ENCODE measurements around the gene KNDC1.
"Not testable (repeated sequence)": the region's sequence is repeated elsewhere in the genome, so short reads cannot be mapped to it uniquely, and the experiment has no call there.

The KNDC1 gene

GRCh38 chr10:133162910-133163856 is 3.2 kb downstream of the KNDC1 start:
- DNase-seq = no peak

DNA sequence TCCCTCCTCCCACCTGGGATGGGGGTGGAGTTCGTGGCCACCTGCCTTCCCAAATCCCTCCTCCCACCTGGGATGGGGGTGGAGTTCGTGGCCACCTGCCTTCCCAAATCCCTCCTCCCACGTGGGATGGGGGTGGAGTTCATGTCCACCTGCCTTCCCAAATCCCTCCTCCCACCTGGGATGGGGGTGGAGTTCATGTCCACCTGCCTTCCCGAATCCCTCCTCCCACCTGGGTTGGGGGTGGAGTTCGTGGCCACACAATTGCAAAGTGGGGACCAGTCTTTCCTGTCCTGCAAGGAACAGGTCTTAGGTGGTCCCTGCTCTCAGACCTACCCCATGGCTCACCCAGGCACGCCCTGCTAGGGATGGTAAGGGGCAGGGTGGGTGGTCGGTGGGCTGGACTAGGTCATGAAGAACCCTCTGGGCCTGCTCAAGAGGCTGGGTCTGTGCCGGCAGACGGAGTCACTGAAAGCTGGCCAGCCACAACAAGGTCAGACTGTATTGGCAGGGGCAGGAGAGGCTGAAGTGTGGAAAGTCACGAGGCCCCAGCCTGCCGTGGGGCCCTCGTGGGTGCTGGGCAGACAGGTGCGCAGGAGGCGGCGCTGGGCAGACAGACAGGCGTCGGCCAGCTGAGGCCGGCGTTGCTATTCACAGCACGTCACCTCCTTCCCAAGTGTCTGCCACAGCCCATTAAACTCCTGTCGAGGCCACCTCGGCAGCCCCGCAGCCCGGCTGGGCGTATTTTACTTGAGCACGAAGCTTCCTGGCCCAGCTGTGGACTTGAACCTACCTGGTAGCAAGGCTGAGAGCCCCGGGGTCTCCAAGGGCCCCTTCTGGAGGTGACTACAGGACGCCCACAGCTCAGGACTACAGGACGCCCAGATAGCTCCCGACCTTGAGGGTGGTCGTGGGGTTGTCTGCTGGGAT is 4.1 kb downstream of the KNDC1 start:
- DNase-seq = no peak

- DNase-seq = no peak
Observed at GRCh38 chr10:133164816-133165555, 5.0 kb downstream of the KNDC1 start.

DNA sequence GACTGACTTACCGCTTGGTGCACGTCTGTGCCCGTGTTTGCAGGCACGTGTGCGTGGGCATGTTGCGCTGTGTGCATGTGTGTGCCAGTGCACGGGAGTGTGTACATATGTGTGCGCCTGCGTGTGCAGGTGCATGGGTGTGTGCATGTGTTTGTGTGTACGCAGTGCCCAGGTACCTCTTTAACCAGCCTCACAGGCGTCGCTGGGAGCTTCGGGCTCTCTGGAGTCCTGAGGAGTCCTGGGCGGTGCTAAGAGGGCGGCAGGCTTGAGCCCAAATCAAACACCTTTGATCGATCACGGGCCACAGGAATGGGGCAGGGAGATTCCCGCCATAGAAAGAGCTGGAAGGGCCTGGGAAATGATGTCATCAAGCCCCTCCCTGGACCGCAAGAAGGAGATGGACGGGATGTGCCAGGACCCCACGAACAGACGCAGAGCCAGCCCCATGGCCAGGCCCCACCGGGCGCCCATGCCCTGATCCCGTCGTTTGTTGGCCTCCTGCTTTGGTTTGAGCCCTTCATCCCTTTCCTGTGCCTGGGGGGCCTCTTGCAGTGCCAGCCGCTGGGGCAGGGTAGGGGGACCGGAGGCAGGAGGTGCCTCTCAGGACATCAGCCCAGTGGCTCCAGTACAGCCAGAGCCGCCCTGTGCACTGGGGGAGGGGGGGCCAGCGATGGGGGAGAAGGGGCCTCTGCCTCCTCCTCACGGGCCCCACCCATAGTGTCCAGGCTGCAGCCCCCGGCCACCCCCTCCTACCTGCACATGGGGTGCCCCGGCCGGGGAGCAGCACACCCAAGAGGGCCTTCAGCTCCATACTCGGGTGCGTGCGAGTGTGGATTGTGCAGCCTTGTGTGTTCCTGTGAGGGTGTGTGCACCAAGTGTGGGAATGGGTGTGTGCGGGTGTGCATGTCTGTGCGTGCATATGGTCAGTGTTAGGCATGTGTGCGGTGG is 5.8 kb downstream of the KNDC1 start:
- no peak for DNase-seq

GRCh38 chr10:133166504-133166827 is 6.4 kb downstream of the KNDC1 start:
- no peak for DNase-seq

DNA sequence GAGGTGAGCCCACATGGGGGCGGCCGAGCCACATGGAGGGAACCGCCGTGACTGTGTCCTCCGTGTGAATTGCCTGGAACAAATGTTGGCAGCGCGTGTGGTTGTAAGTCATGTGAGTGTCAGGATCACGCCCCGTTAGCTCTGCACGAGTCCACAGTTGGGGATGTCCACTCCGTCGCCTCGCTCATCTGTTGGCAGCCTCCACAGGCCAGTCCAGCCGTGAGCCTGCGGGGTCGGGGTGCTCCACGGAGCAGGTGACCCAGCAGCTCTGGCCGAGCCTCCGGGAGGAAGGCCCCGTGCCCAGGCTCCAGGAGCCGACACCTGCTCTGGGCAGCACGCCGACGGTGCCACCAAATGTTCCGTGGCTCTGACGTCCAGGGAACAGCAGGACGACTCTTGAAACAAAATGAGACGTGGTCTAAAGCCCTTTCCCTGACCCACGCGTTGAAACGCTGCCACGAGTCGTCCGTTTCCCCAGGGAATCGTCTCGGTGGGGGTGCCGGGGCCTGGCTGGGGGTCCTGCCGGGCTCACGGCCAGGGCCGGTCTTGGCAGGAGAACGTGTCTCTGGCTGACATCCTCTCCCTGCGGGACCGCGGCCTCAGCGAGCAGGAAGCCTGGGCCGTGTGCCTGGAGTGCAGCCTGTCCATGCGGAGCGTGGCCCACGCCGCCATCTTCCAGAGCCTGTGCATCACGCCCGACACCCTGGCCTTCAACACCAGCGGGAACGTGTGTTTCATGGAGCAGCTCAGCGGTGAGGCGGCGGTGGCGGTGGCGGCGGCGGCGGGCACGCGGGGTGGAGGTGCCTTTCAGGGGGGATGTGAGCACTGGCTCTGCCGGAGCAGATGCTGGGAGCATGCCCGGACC is 7.0 kb downstream of the KNDC1 start:
- DNase-seq = no peak

- DNase-seq = no peak
Observed at GRCh38 chr10:133167693-133168616, 7.9 kb downstream of the KNDC1 start.

DNA sequence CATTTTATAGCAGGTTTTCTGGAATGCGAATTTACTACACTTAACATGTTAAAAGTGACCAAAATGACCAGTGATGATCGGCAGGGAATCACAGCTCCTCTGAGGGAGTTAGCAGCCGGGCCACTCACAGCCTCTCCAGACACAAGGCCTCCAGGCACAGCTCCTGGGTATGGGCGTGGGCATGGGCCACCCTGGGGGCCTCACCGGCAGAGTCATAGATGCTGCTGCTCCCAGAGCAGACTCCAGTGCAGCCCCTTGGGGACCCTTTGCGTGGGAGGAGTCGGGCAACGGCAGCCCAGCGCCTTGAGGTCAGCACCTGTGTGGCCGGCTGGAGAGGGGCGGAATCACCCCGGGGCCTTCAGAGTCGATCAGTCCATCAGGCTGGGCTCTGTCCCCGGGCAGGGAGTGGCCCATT is 8.6 kb downstream of the KNDC1 start:
- DNase-seq = no peak

GRCh38 chr10:133169173-133169947 is 9.3 kb downstream of the KNDC1 start:
- DNase-seq = no peak

- no peak for DNase-seq
Observed at GRCh38 chr10:133170092-133170491, 10.1 kb downstream of the KNDC1 start.

DNA sequence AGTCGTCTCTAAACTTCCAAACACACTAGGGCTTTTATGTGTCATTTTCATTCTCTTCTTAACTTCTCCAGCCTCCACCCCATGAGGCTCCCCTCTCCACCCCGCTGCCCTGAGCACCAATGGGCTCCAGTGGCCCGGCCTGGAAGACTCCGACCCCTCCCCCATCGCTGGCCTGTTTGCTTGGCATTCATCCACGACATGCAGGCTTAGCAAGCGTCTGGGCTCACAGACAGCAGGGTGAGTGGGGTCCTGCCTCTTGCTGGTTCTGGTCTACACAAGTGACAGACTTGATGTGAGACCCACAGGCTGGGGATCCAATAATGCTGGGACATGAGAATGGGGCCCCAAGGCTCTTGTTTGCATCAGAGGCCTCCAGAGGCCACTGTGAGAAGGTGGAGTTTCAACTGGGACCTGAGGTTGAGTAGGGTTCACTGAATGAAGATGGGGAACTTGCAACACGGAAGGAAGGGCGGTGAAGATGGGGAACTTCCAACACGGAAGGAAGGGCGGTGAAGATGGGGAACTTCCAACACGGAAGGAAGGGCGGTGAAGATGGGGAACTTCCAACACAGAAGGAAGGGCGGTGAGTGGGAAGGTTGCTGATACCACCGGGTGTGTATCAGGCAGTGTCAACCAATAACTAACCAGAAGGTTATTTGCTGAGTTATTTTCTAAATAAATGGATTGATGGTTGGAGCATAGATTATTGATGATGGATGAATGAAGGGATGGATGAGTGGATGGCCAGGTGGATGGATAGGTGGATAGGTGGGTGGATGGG is 14.0 kb downstream of the KNDC1 start:
- DNase-seq = no peak

DNA sequence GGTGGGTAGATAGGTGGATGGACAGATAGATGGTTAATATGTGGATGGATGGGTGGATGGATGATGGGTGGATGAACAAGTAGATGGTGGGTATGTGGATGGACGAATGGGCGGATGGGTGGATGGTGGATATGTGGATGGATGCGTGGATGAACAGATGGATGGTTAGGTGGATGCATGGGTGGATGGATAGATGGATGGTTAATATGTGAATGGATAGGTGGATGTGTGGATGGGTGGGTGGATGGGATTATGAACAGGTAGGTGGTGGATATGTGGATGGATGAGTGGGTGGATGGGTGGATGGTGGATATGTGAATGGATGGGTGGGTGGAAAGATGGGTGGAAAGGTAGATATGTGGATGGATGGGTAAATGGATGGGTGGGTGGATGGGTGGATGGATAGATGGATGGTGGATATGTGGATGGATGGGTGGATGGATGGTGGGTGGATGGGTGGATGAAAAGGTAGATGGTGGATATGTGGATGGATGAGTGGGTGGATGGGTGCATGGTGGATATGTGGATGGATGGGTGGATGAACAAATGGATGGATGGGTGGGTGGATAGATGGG is 14.8 kb downstream of the KNDC1 start:
- no peak for DNase-seq

DNA sequence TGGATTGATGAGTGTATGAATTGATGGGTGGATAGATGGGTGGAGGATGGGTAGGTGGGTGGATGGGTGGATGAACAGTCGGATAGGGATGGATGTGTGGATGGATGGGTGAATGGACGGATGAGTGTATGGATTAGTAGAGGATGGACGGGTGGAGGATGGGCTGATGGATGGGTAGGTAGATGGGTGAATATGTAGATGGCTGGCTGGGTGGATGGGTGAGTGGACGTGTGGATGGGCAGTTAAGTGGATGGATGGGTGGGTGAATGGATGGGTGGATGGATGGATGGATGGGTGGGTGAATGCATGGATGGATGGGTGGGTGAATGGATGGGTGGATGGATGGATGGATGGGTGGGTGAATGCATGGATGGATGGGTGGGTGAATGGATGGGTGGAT is 15.6 kb downstream of the KNDC1 start:
- not testable (repeated sequence) for DNase-seq

DNA sequence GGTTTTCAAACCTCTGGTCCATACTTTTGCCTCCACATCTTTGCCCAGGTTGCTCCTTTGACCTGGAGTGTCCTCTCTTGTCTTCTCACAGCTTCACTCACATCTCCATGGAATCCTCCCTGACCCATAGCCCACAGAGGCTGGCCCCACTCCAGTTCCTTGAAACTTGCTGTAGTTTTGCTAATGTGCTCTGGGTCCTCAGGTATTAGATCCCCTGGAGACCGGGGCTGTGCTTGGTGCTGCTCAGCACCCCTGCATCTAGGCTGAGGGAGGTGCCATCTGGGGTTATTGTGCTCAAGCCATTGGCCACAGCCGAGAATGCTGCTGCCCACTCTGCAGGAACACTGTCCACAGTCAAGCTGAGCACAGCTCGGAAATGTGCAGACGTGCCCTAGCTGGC is 16.5 kb downstream of the KNDC1 start:
- DNase-seq = no peak

DNA sequence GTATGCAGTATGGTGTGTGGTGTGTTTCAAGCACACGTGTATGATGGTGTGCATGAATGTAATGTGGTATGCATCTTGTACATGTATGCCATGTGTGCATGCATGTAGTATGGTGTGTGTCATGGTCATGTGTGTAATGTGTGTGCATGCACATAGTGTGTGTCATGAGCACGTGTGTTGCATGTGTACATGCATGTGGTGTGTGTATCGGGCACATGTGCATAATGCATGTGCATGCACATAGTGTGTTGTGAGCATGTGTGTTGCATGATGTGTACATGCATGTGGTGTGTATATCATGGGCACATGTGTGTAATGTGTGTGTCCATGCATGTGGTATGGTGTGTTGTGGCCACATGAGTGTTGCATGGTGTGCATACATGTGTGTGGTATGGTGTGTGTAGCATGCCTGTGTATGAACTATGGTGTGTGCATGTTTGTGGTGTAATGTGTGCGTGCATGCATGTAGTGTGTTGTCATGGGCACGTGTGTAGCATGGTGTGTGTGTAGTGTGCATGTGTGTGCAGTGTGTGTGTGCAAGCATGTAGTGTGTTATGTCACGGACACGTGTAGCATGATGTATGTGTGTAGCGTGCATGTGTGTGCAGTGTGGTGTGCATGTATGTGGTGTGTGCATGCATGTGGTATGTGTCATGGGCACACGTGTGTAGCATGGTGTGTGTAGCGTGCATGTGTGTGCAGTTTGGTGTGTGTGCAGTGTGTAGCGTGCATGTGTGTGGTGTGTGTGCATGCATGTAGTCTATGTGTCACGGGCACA is 17.6 kb downstream of the KNDC1 start:
- DNase-seq = no peak

DNA sequence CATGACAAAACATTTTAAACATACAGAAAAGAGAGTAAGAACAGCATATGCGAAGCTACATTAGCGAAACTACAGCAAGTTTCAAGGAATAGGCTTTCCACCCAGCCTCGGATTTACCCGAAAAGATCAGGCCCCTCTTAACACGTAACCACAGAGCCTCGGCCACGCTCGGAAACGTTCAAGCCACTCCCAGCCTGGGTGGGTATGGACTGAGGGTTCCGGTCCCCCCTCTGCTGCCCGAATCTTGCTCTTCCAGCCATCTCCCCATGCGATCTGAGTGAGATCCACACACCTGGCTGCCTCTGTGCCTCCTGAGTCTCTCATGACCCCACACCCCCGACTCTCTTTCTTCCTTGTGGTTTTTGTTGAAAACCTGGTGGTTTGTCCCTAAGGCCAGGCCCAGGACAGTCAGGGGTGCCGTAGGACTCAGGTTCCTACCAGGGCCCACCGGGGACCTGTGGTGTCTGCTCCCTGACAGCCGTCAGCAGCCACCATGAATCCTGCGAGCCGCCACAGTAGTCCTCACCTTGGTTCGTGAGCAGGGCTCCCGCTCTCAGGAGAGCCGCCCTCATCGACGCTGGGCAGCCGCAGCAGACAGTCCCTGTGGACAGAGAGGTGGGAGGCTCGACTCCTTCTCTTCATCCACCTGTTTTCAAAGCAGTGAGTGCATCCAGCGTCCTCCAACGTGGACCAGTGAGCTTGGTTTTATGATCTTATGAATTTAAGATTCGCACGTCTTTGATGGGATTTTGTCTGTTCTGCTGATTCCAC is 18.5 kb downstream of the KNDC1 start:
- DNase-seq = no peak

Data from CD4-positive, alpha-beta T cell treated with Interleukin-6 for 4 hours (primary cell).